AG04450 (cell line): ENCODE data around the gene LRP8. TPM values are rescaled to one million over a fixed set of nuclear protein-coding genes. Genes with fewer than 3 reads are reported as not detected.
A peak's percentile ranks its signal among the peaks of the same experiment; 100 is the strongest.
"Not testable (repeated sequence)": the region's sequence is repeated elsewhere in the genome, so short reads cannot be mapped to it uniquely, and the experiment has no call there.

Experiments
- CTCF ChIA-PET: fragments of 300-600, 350-600 bp; formaldehyde crosslinking; extraction: SDS; loops from one replicate; lab custom pipeline; 2022; ENCODE audit warnings: antibody characterized with exemption, inconsistent platforms; lab: Charles Lee
- POLR2A ChIA-PET: fragments of 350-600 bp; formaldehyde crosslinking; extraction: SDS; loops from one replicate; lab custom pipeline; 2021; ENCODE audit warnings: antibody characterized with exemption, inconsistent platforms; lab: Yijun Ruan, JAX
- DNase-seq: peaks from one replicate; pipeline ENCODE4 v3.0.0-alpha.2; 2011; ENCODE audit warnings: low read depth, low spot score
- H3K27ac ChIP-seq: one replicate; pipeline ENCODE4 v1.5.1; 2012; ENCODE audit warnings: low read depth, low read length, control low read depth
- H3K27me3 ChIP-seq: one replicate; pipeline ENCODE4 v1.6.0; 2012; ENCODE audit warnings: low read length; ENCODE audit not compliant: control insufficient read depth, insufficient read depth
- H3K4me3 ChIP-seq: 2 replicates; pipeline ENCODE4 v1.5.1; 2011; ENCODE audit warnings: mild to moderate bottlenecking, low read depth, low read length, control low read depth
- H3K9me3 ChIP-seq: 2 replicates; pipeline ENCODE4 v1.5.1; 2012; ENCODE audit warnings: low read length; ENCODE audit not compliant: control insufficient read depth, insufficient read depth
- polyA plus RNA-seq: library from polyadenylated mRNA; depleted of rRNA; stranded (reverse); fragments of >200 nt; gene quantifications from 2 replicates; pipeline ENCODE4 v1.2.3, GENCODE V29; 2011
- TF ChIP-seq, protein P1 (sequence below): IDR thresholded peaks from 2 replicates; pipeline ENCODE4 v1.5.1; 2011; ENCODE audit warnings: low read depth, low read length, control low read depth, inconsistent platforms

LRP8 gene
- polyA plus RNA-seq, 1 experiment = 5.0 TPM

DNA sequence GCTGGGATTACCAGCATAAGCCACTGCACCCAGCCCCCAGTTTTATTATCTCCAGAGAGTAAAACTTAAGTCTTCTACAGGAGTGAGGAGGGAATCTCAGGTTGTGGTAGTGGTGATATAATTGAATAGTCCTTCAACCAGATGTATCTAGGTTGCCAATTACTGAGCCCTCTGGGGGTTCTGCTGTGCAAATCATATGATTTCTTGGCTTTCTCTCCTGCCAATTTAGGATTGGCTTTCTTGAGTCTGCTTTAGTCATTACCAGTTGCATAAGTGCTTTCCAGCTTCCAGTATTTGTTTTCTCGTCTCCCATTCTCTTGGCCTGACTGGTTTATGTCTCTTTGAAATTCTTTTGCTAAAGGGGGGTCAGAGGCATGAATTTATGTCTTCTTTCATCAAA is 120.1 kb downstream of the LRP8 start:
- ChIA-PET CTCF (no interaction called here), POLR2A (no interaction called here)
- peaks cover 14% of the 10 kb centered on the region for H3K9me3 ChIP-seq
- no peak overlapping the region for H3K4me3 ChIP-seq
- H3K27ac ChIP-seq = no peak overlapping the region
- no peaks in the 10 kb centered on the region for H3K27me3 ChIP-seq
- TF ChIP-seq, protein P1, sequence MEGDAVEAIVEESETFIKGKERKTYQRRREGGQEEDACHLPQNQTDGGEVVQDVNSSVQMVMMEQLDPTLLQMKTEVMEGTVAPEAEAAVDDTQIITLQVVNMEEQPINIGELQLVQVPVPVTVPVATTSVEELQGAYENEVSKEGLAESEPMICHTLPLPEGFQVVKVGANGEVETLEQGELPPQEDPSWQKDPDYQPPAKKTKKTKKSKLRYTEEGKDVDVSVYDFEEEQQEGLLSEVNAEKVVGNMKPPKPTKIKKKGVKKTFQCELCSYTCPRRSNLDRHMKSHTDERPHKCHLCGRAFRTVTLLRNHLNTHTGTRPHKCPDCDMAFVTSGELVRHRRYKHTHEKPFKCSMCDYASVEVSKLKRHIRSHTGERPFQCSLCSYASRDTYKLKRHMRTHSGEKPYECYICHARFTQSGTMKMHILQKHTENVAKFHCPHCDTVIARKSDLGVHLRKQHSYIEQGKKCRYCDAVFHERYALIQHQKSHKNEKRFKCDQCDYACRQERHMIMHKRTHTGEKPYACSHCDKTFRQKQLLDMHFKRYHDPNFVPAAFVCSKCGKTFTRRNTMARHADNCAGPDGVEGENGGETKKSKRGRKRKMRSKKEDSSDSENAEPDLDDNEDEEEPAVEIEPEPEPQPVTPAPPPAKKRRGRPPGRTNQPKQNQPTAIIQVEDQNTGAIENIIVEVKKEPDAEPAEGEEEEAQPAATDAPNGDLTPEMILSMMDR = no peak
- no peak for DNase-seq

DNA sequence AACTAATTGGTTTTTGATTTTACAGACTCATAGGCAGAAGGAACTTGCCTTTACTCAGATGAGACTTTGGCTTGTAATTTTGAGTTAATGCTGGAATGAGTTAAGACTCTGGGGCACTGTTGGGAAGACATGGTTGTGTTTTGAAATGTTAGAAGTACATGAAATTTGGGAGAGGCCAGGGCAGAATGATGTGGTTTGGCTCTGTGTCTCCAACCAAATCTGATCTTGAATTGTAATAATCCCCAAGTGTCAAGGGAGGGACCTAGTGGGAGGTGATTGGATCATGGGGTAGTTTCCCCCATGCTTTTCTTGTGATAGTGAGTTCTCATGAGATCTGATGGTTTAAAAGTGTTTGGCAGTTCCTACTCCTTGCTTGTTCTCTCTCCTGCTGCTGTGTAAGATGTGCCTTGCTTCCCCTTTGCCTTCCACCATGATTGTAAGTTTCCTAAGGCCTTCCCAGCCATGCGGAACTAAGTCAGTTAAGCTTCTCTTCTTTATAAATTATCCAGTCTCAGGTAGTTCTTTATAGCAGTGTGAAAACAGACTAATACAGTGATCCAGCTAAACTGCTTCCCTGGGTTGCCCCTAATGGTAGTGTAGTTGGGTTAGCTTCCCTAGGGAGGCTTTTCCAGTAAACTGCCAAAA is 121.0 kb downstream of the LRP8 start:
- ChIA-PET POLR2A (no interaction called here), CTCF (no interaction called here)
- Histone ChIP-seq H3K27me3 (no peaks in the 10 kb centered on the region), H3K9me3 (peaks cover 14% of the 10 kb centered on the region), H3K4me3 (no peak overlapping the region), H3K27ac (no peak overlapping the region)
- TF ChIP-seq, protein P1 = no peak
- no peak for DNase-seq

DNA sequence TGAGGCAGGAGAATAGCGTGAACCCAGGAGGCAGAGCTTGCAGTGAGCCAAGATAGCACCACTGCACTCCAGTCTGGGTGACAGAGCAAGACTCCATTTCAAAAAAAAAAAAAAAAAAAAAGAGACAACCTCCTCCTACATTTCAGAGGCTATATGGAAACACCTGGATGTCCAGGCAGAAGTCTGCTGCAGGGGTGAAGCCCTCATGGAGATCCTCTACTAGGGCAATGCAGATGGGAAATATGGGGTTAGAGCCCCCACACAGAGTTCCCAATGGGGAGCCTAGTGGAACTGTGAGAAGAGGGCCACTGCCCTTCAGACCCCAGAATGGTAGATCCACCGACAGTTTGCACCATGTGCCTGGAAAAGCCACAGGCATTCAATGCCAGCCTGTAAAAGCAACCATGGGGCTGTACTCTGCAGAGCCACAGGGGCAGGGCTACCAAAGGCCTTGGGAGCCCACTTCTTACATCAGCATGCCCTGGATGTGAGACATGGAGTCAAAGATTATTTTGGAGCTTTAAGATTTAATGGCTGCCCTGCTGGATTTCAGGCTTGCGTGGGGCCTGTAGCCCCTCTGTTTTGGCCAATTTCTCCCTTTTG is 121.7 kb downstream of the LRP8 start:
- H3K4me3 ChIP-seq, POLR2A ChIA-PET, H3K27ac ChIP-seq, CTCF ChIA-PET, DNase-seq, H3K27me3 ChIP-seq: not testable (repeated sequence)
- peaks cover 14% of the 10 kb centered on the region for H3K9me3 ChIP-seq

DNA sequence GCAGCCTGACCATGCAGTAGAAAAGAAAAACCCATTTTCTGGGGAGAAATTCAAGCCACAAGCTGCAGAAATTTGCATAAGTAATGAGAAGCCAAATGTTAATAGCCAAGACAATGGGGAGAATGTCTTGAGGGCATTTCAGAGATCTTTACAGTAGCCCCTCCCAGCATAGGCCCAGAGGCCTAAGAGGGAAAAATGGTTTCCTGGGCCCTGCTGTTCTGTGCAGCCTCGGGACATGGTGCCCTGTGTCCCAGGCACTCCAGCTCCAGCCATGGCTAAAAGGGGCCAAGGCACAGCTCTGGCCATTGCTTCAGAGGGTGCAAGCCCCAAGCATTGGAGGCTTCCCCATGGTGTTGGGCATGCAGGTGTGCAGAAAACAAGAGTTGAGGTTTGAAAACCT is 122.4 kb downstream of the LRP8 start:
- POLR2A ChIA-PET, H3K4me3 ChIP-seq, CTCF ChIA-PET, DNase-seq, H3K27me3 ChIP-seq, H3K27ac ChIP-seq: not testable (repeated sequence)
- peaks cover 14% of the 10 kb centered on the region for H3K9me3 ChIP-seq

DNA sequence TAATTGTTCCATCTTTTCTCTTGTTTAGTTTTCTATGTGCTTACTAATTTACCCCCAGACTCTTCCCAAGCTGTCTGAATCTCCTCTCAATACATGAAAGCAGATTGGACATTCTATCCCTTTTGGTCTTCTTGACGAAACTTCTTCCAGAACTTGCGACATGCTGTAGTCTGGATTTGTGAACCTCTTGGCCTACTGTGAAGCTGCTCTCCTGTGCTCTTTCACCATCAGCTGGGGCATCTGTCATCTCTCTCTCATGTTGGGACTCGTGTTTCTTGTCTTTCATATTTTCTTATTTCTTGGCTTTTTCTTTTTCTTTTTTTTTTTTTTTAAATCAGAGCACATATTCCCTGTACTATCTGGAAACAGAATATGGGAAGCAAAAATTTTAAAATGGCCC is 124.4 kb downstream of the LRP8 start:
- Histone ChIP-seq H3K27ac (no peak overlapping the region), H3K27me3 (no peaks in the 10 kb centered on the region), H3K9me3 (peaks cover 14% of the 10 kb centered on the region), H3K4me3 (no peak overlapping the region)
- CTCF ChIA-PET = no interaction called here
- TF ChIP-seq, protein P1 = no peak
- no peak for DNase-seq
- POLR2A ChIA-PET = no interaction called here

DNA sequence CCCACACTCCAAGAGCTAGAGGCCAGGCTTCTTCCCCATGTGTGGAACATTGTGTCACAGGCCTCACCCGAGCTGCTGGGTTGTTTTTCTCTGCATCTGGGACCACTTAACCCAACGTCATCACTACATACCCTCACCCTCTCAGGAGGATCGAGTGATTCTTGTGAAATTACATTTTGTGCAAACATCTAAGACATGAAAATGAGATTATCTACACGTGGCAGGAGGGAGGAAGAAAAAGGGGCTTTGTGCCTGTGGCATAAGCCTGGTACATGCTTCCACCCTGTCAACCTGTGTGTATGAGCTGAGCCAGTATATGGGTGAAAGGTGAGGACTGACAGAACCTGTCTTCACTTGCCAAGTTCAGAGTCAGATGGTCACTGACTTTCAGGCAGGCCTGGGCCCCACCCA is 129.6 kb downstream of the LRP8 start:
- no peaks in the 10 kb centered on the region for H3K9me3 ChIP-seq
- TF ChIP-seq, protein P1 = no peak
- no peak for DNase-seq
- CTCF ChIA-PET = no interaction called here
- H3K27ac ChIP-seq = no peak overlapping the region
- POLR2A ChIA-PET = no interaction called here
- 0 out of 2 replicates have a peak overlapping the region, but pooled peaks have one; percentile 2 for H3K4me3 ChIP-seq
- H3K27me3 ChIP-seq = no peaks in the 10 kb centered on the region
